Stimulated activated CD8-positive, alpha-beta memory T cell treated with anti-CD3 and anti-CD28 coated beads, Interleukin-4, amount 100 ng/mL, for 24 hours (primary cell): ENCODE results near the gene SIGLEC1.

Experiments
- DNase-seq: peaks from one replicate; pipeline ENCODE4 v3.0.0-alpha.2; 2020; ENCODE audit warnings: low read depth

SIGLEC1 gene

DNA sequence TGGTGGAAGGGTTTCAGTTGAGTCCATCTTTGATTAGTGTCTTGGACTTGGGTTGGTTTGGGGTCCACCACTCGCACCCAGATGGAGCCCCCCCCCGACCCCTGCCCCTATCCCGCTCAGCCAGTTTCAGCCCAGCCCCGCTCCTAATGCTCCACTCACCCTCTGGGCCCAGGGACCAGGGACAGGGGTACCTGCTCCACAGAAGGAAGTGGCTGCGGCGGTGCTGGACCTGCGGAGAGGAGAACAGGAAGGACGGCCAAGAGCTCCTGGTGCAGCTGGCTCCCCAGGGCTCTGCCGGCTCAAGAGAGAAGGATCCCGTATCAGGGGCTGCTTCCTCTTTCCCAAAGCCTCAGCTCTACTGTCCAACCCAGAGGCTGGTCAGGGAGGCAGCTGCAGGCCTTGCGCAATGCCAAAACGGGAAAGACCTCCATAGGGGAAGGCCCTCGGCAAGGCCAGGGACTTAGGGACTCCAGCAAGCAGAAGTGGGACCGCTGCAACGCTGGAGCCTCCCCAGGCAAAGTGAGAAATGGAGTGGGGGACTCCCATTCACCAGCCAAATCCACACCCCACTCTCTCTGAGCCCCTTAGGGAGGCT is at the start of gene SIGLEC1:
TSS of gene SIGLEC1 (minus strand) at position 322 of the 595 bp plus-strand sequence. CDS start 5,472 bp downstream, outside the sequence.
- DNase-seq: no peak

GRCh38 chr20:3760655-3761348 is 48.4 kb upstream of the SIGLEC1 start:
- no peak for DNase-seq

DNA sequence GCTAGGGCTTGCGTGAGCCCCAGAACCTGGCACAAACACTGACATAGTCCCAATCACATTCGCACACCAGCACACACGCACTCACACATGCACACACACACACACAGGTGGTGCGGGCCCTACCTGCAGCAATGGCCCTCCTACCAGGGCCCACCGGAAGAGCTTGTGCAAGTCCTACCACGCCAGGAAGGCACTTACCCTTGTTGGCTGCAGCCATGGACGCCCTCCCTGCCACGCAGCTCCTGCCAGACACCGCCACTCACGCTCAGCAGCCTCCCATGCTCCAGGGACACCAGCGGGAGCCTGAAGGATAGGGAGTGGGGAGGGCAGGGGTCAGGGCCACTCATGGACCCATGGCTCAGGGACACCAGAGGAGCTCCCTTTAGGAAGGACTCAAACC is 47.5 kb upstream of the SIGLEC1 start:
- DNase-seq: no peak

DNA sequence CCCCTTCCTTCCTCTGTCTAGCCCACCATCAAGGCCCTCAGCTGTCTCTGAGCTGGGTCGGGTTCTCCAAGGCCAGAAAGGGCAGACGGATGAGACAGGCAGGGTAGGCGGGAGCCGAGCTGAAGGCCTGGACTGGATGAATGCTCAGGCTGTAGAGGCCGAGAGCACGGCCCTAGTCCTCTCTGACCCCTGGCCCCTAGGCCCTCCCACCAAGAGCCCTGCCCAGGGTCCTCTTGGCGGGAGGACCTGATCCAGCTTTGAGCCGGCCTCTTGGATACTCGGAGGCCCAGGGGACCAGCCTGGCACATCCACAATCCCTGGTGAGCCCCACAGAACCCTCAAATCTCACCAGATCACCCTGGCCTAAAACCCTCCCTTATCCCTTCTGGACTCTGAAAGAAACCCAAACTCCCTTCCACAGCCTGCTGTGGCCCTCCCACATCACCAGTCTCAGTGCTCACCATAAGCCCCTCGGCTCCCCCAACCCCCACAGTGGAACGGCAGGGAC is 47.0 kb upstream of the SIGLEC1 start:
- no peak for DNase-seq

DNA sequence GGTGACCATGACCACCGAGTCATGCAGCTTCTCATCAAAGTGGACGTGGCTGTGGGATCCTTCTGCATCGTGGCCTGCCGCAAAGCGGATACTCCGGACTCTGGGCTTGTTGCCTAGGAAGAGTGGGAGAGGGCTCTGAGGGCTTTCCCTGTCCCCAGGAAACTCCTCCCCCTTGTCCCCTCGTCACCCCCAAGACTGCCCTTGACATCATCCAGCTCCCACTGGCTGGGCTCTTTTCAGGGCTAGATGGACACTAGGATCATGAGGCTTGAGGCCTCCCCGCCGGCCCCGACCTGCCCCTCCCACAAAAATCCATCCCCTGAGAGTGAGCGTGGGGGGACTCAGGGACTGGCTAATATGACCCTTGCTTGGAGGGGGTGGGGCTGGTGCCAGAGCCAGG is 46.2 kb upstream of the SIGLEC1 start:
- no peak for DNase-seq

DNA sequence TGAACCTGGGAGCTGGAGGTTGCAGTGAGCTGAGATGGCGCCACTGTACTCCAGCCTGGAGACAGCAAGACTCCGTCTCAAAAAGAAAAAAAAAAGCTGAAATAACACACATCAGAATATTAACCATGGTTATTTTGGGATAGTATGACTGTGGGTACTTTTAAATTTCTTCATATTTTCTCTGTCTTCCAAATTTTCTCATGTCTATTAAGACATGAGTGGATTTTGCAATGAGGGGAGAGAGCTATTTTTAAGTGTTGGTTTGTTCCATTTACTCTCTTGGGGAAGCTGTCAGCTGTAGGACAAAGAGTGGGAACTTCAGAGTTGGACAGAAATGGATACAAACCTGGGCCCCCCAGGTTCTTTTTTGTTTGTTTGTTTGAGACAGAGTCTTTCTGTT is 44.9 kb upstream of the SIGLEC1 start:
- no peak for DNase-seq

DNA sequence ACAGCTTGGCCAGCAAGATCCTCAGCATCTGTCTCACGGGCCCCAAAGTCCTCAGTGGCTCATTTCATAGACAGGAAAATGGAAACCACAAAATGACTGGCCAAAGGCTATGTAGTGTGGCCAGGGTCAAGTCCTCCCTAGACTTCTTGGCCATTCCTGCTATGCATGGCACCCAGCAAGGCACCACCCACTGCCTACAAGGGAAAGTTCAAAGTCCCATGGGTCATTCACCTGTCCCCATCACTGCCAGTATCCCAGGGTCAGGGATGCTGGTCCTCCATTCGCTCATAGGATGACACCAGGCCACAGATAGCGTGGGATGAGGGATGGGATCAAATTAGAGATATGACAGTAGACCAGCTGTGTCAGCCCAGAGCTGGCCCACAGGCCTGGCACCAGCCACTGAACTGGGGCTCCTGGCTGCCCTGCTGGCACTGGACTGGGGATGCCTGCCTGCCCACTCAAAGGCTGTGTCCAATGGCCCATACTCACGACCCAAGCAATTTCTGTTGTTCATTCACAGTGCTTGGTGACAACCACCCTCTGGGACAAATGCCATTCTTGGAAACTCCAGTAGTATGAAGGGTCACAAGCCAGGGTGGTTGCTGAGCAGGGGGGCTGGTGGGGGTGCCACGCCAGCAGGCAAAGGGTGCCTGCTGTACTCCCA is 43.5 kb upstream of the SIGLEC1 start:
- DNase-seq: no peak

GRCh38 chr20:3755269-3755668 is 42.9 kb upstream of the SIGLEC1 start:
- no peak for DNase-seq

DNA sequence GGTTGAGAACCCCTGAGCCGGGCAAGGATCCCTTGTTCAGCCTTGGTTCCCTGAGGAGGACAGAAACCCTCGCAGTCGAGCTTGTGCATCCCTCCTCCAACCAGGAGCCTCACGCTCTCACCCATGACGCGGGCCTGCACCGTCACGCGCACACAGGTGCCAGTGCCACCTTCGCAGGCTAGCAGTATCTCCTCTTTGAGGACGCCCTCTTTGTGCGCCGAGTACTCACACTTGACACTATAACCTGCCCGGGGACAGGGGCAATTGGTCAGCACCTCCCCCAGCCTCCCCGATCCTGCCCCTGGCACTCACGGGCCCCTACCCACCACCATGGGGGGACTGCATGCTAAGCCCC is 41.9 kb upstream of the SIGLEC1 start:
- no peak for DNase-seq

DNA sequence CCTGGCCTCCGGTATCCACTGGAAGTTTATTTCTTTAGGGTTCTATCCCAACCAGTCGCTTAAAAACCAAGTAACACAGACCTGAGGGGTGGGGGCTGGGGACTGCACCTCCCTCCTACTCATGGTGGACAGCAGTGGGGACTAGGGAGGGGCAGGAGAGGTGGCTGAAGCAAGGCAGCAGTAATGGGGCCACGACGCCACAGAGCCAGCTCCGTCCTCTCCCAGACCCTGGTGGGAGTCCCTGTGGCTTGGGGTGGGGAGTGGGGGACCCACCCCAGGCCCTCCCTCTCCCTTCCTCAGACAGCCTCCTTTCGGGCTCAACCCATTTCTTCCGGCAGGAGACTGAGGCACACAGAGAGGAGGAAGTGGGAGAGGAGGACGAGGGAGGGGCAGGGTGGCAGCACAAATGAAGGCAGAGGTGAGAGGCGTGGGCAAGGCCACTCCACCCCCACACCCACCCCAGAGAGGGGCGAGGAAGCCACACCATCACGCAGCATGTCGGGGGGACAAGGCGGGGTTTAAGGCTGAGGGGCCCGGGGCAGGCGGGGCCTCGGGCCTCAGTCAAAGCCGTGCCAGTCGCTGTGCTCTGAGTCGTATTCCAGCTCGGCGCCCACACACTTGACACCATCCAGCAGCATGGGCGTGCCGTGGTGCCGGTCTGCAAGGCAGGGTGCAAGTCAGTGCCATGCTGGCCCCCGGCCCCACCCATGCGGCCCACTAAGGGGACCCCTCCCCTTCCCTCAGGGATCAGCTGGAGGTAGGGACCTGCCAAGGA is 41.3 kb upstream of the SIGLEC1 start:
- DNase-seq: no peak

GRCh38 chr20:3753098-3753497 is 40.7 kb upstream of the SIGLEC1 start:
- peak; percentile 38 for DNase-seq

DNA sequence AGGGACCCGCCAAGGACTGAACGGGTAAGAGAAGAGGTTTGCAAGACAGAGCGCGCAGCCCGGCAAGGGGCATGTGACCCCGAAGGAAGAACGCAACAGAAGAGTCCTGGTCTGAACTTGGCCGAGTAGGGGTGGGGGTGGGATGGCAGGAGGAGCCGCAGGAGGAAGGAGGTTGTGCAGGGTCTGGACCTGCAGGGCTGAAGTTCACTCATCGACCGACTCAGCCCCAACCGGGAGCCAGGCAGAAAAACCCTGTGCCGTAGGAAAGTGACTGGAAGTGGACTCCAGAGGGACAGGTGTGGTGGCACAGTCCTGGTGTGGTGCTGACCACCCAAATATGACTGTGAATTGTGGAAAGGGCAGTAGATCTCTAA is 40.0 kb upstream of the SIGLEC1 start:
- DNase-seq: no peak

GRCh38 chr20:3751675-3752385 is 39.4 kb upstream of the SIGLEC1 start:
- peak; percentile 35 for DNase-seq

GRCh38 chr20:3751305-3751674 is 38.9 kb upstream of the SIGLEC1 start:
- DNase-seq: no peak

DNA sequence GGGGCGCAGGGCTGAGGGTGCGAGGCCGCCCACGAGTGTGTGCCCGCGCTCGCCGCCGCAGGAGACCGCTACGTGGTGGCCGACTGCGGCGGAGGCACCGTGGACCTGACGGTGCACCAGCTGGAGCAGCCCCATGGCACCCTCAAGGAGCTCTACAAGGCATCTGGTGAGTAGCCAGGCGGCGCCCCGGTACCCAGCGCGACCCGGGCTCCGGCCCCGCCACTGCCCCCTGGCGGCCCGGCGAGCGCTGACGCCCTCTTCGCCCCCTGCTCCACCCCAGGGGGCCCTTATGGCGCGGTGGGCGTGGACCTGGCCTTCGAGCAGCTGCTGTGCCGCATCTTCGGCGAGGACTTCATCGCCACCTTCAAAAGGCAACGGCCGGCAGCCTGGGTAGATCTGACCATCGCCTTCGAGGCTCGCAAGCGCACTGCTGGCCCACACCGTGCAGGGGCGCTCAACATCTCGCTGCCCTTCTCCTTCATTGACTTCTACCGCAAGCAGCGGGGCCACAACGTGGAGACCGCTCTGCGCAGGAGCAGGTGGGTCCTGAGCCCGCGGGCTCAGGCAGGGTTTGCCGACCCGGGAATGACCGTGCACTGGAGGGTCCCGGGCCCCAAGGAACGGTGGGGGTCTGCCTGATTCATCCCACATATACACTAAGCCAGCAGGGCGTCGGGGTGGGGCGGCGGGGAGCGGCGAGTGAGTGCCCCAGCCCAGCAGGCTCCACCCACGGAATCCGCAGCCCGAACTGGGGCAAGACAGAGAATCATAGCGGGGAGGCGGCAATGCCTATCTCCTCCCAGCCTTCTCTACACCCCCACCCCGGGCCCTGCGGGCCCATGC is 37.5 kb upstream of the SIGLEC1 start:
- no peak for DNase-seq

- no peak for DNase-seq
Measured at GRCh38 chr20:3749087-3749688, 36.8 kb upstream of the SIGLEC1 start.

GRCh38 chr20:3748073-3748472 is 35.7 kb upstream of the SIGLEC1 start:
- no peak for DNase-seq

GRCh38 chr20:3747471-3747870 is 35.1 kb upstream of the SIGLEC1 start:
- no peak for DNase-seq

- DNase-seq: no peak
Measured at GRCh38 chr20:3745686-3746173, 33.3 kb upstream of the SIGLEC1 start.
